Measurements from ENCODE around the gene BBOX1. TPM values are rescaled to one million over a fixed set of nuclear protein-coding genes. Genes with fewer than 3 reads are reported as not detected.

The BBOX1 gene
- total and polyA plus RNA-seq, 4 donors, result 2.8 to 18.4 (median 9.0) TPM

- no peaks in the 10 kb centered on the region for H3K9me3 ChIP-seq (ENCODE audit: control insufficient read depth in 4 of 4, low read length in 3 of 4)
- H3K4me1 ChIP-seq (ENCODE audit: control insufficient read depth in 4 of 4, insufficient read depth in 4 of 4, low read length in 3 of 4), result no peaks in the 10 kb centered on the region
- TF ChIP-seq RXRA (IDR thresholded peaks at IDR 0.05) (no peak), EGR1 (IDR thresholded peaks at IDR 0.05; ENCODE audit: low read depth in 2 of 2) (no peak), HNF4A (conservative IDR thresholded peaks at IDR 0.05) (no peak), FOXA2 (IDR thresholded peaks at IDR 0.05) (no peak), HNF4G (IDR thresholded peaks at IDR 0.05) (no peak), SP1 (IDR thresholded peaks at IDR 0.05) (no peak), TAF1 (conservative IDR thresholded peaks at IDR 0.05) (no peak), MAX (IDR thresholded peaks at IDR 0.05) (no peak), FOXA1 (IDR thresholded peaks at IDR 0.05) (no peak), RAD21 (IDR thresholded peaks at IDR 0.05) (no peak), NR2F2 (IDR thresholded peaks at IDR 0.05) (no peak), YY1 (IDR thresholded peaks at IDR 0.05) (no peak)
- no peak for DNase-seq (ENCODE audit: low spot score)
- no peak overlapping the region for H3K9ac ChIP-seq (ENCODE audit: low read depth in 1 of 2, low read length in 2 of 2)
- H3K4me3 ChIP-seq (ENCODE audit: low read depth in 1 of 3, low read length in 3 of 3), result no peak overlapping the region
- no peaks in the 10 kb centered on the region for H3K36me3 ChIP-seq (ENCODE audit: control insufficient read depth in 4 of 4, insufficient read depth in 3 of 4, low read depth in 1 of 4, low read length in 3 of 4)
- WGBS, result 79% methylated on average over 2 of the region's 2 CpGs
- H3K27me3 ChIP-seq (ENCODE audit: control insufficient read depth in 4 of 4, insufficient read depth in 4 of 4, low read length in 3 of 4), result no peaks in the 10 kb centered on the region
- no peak overlapping the region for H3K27ac ChIP-seq (ENCODE audit: low read depth in 1 of 2, low read length in 2 of 2)
These were observed 23.5 kb downstream of the BBOX1 start for GRCh38 chr11:27064086-27064485.

DNA sequence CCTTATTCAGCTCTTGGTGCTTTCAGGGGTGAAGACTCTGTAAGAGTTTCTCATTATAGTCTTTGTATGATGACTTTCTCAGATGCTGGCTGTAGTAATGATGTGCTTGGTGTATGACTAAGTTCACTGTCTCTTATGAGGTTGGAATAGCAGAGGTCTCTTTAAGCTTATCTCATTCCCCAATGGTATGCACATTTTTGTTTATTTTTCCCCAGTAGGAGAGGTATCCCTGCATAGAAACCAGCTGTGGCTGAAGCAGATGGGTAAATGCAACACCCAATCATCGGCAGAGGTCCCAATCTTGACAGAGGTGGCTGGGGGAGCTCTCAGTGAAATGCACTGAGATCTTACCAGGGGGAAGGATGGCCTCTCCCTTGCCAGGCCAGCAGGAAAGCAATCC is 34.6 kb downstream of the BBOX1 start:
- no peaks in the 10 kb centered on the region for H3K9me3 ChIP-seq (ENCODE audit: control insufficient read depth in 4 of 4, low read length in 3 of 4)
- WGBS, result 47% methylated on average over 1 of the region's 1 CpG
- no peaks in the 10 kb centered on the region for H3K36me3 ChIP-seq (ENCODE audit: control insufficient read depth in 4 of 4, insufficient read depth in 3 of 4, low read depth in 1 of 4, low read length in 3 of 4)
- H3K4me1 ChIP-seq (ENCODE audit: control insufficient read depth in 4 of 4, insufficient read depth in 4 of 4, low read length in 3 of 4), result no peaks in the 10 kb centered on the region
- no peak overlapping the region for H3K27ac ChIP-seq (ENCODE audit: low read depth in 1 of 2, low read length in 2 of 2)
- DNase-seq (ENCODE audit: low spot score), result no peak
- no peak for TF ChIP-seq MAX (IDR thresholded peaks at IDR 0.05)
- H3K27me3 ChIP-seq (ENCODE audit: control insufficient read depth in 4 of 4, insufficient read depth in 4 of 4, low read length in 3 of 4), result no peaks in the 10 kb centered on the region
- no peak overlapping the region for H3K9ac ChIP-seq (ENCODE audit: low read depth in 1 of 2, low read length in 2 of 2)
- H3K4me3 ChIP-seq (ENCODE audit: low read depth in 1 of 3, low read length in 3 of 3), result no peak overlapping the region

GRCh38 chr11:27075655-27076054 is 35.0 kb downstream of the BBOX1 start:
- H3K36me3 ChIP-seq (ENCODE audit: control insufficient read depth in 4 of 4, insufficient read depth in 3 of 4, low read depth in 1 of 4, low read length in 3 of 4), result no peaks in the 10 kb centered on the region
- H3K27ac ChIP-seq (ENCODE audit: low read depth in 1 of 2, low read length in 2 of 2), result no peak overlapping the region
- no peak for DNase-seq (ENCODE audit: low spot score)
- no peaks in the 10 kb centered on the region for H3K27me3 ChIP-seq (ENCODE audit: control insufficient read depth in 4 of 4, insufficient read depth in 4 of 4, low read length in 3 of 4)
- H3K9ac ChIP-seq (ENCODE audit: low read depth in 1 of 2, low read length in 2 of 2), result no peak overlapping the region
- WGBS, result 90% methylated on average over 1 of the region's 1 CpG
- no peaks in the 10 kb centered on the region for H3K4me1 ChIP-seq (ENCODE audit: control insufficient read depth in 4 of 4, insufficient read depth in 4 of 4, low read length in 3 of 4)
- TF ChIP-seq RAD21 (IDR thresholded peaks at IDR 0.05) (no peak), REST (IDR thresholded peaks at IDR 0.05) (no peak), NR2F2 (IDR thresholded peaks at IDR 0.05) (no peak), EGR1 (IDR thresholded peaks at IDR 0.05; ENCODE audit: low read depth in 2 of 2) (no peak), FOXA2 (IDR thresholded peaks at IDR 0.05) (no peak), GABPA (IDR thresholded peaks at IDR 0.05 in 1 of 2, conservative IDR thresholded peaks at IDR 0.05 in 1 of 2) (no peak), YY1 (IDR thresholded peaks at IDR 0.05) (no peak), JUND (IDR thresholded peaks at IDR 0.05) (no peak), SP1 (IDR thresholded peaks at IDR 0.05) (no peak), ZBTB33 (IDR thresholded peaks at IDR 0.05) (no peak), TAF1 (conservative IDR thresholded peaks at IDR 0.05) (no peak), FOXA1 (IDR thresholded peaks at IDR 0.05) (no peak), HNF4G (IDR thresholded peaks at IDR 0.05) (no peak)
- TF ChIP-seq, protein P1, sequence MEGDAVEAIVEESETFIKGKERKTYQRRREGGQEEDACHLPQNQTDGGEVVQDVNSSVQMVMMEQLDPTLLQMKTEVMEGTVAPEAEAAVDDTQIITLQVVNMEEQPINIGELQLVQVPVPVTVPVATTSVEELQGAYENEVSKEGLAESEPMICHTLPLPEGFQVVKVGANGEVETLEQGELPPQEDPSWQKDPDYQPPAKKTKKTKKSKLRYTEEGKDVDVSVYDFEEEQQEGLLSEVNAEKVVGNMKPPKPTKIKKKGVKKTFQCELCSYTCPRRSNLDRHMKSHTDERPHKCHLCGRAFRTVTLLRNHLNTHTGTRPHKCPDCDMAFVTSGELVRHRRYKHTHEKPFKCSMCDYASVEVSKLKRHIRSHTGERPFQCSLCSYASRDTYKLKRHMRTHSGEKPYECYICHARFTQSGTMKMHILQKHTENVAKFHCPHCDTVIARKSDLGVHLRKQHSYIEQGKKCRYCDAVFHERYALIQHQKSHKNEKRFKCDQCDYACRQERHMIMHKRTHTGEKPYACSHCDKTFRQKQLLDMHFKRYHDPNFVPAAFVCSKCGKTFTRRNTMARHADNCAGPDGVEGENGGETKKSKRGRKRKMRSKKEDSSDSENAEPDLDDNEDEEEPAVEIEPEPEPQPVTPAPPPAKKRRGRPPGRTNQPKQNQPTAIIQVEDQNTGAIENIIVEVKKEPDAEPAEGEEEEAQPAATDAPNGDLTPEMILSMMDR (IDR thresholded peaks at IDR 0.05; ENCODE audit: low read depth, low read length, missing input control), result no peak
- no peak overlapping the region for H3K4me3 ChIP-seq (ENCODE audit: low read depth in 1 of 3, low read length in 3 of 3)
- H3K9me3 ChIP-seq (ENCODE audit: control insufficient read depth in 4 of 4, low read length in 3 of 4), result no peaks in the 10 kb centered on the region

Measured in liver (tissue), 9 donors.